HAP-1 (cell line): Measurements from ENCODE around the gene LAMB1.
"Not testable (repeated sequence)": the region's sequence is repeated elsewhere in the genome, so short reads cannot be mapped to it uniquely, and the experiment has no call there.

ENCODE experiments used
- DNase-seq, 2 experiments: peaks; one replicate each; pipeline ENCODE4 v3.0.0-alpha.2; 2016 to 2020; ENCODE audit warnings: low spot score in 2 of 2
- H3K27me3 ChIP-seq: fragments of 250-450 bp; sonication (Bioruptor Pico); 2 replicates; pipeline ENCODE4 v1.5.1; 2020; ENCODE audit warnings: low read depth, mild to moderate bottlenecking, moderate library complexity
- H3K36me3 ChIP-seq: fragments of 250-450 bp; sonication (Bioruptor Pico); replicated peaks from 2 replicates; pipeline ENCODE4 v1.5.1; 2020; ENCODE audit warnings: mild to moderate bottlenecking
- H3K4me1 ChIP-seq: fragments of 250-450 bp; sonication (Bioruptor Pico); 2 replicates; pipeline ENCODE4 v1.5.1; 2020; ENCODE audit warnings: mild to moderate bottlenecking
- H3K4me3 ChIP-seq: fragments of 250-450 bp; sonication (Bioruptor Pico); 2 replicates; pipeline ENCODE4 v1.5.1; 2020; ENCODE audit warnings: mild to moderate bottlenecking, moderate library complexity
- H3K9me3 ChIP-seq: fragments of 250-450 bp; sonication (Bioruptor Pico); 2 replicates; pipeline ENCODE4 v1.5.1; 2020; ENCODE audit warnings: mild to moderate bottlenecking, moderate library complexity
- in situ Hi-C: fragments of 300-500 bp; cut with MboI; formaldehyde crosslinking; loops from 3 replicates; pipeline ENCODE4 v1.14.3; 2020; ENCODE audit warnings: low sequenced_read_pairs, inconsistent platforms, mixed read lengths

Gene LAMB1

DNA sequence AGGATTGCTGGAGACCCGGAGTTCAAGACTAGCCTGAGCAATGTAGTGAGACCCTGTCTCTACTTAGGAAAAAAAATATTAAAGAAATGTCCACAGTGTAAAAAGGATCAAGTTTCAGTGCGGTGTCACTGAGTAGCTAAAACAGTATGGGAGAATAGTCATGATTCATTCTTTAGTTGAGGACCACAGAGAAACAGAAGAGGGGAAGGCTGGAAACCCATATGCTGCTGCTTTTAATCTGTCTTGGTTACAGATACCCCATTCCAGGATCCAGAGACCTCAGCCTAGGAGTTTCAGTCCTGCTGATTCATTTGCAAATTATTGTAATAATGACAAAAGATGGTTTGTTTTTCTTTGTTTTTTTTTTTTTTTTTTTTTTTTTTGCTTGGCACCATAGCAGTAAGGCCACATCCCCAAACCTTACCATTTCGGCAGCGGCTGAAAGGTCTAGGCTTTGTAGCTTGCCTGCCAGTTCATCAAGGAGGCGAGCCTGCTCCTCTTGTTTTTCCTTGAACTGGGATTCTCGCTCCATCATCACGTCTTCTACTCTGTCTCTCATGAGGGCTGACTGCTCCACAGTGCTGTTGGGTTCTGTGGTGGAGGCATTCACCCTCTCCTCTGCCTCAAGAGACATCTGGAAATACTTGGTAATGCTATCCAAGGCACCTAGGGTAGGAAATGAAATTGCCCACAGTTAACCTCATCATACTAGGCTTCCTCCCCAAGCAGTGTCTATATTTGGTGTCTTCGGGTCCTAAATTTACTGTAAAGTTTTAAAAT lies 67.8 kb downstream of the LAMB1 start:
- Histone ChIP-seq H3K9me3 (no peaks in the 10 kb centered on the region), H3K4me3 (no peak overlapping the region), H3K36me3 (peaks cover 16% of the 10 kb centered on the region), H3K27me3 (no peaks in the 10 kb centered on the region), H3K4me1 (peaks cover 61% of the 10 kb centered on the region)
- in situ Hi-C loops, result no loop called here
- peak; percentile 47 to 59 for DNase-seq

DNA sequence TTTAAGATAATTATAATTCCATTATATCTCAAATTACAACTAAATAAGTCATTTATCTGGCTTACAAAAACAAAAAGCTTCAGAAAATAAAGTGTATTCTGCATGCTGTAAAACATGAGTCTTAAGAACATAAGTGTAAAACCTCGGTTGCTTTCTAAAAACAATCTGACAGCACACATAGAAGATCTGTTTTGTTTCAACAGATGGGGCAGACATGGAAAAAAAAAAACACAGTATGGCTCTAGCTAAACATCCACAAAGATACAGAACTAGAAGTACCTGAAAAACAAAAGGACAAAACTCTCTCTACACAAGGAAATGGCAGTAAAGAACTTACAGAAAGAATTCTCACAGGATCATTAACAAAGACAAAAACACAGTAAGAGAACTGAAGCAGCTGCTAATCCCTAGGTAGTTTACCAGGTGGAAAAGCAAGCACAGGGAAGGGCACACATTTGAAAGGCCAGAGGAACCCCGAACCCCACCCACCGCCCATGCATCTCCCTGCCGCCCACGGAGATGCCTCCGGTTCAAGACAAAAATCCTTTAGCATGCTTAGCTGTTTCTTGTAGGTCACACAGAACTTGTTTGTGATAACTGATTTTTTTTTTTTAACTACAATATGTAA lies 69.5 kb downstream of the LAMB1 start:
- in situ Hi-C loops, result no loop called here
- Histone ChIP-seq H3K4me3 (no peak overlapping the region), H3K36me3 (peaks cover 32% of the 10 kb centered on the region), H3K27me3 (no peaks in the 10 kb centered on the region), H3K4me1 (peaks cover 61% of the 10 kb centered on the region), H3K9me3 (no peaks in the 10 kb centered on the region)
- DNase-seq, result peak; percentile 32 to 41

DNA sequence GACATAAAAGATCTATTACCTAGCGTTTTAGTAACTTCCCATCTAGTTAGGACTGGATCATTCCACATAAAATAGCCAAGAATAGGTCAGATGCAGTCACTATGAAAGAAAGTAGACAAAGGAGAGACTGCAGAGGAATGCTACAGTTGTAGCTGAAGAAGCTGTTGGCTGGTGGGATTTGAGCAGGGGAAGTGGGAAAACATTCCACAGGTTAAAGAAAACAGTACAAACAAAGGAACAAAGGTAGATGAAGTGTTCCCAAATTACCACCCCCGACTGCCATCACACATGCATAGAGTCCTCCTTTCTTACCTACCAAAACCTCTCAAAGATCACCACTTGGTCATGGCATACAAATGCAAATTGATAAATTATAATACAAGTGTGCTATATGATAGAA lies 70.2 kb downstream of the LAMB1 start:
- Histone ChIP-seq H3K9me3 (no peaks in the 10 kb centered on the region), H3K27me3 (no peaks in the 10 kb centered on the region), H3K36me3 (peaks cover 39% of the 10 kb centered on the region), H3K4me3 (no peak overlapping the region), H3K4me1 (peaks cover 59% of the 10 kb centered on the region)
- in situ Hi-C loops, result no loop called here
- peak; percentile 78 to 97 for DNase-seq

DNA sequence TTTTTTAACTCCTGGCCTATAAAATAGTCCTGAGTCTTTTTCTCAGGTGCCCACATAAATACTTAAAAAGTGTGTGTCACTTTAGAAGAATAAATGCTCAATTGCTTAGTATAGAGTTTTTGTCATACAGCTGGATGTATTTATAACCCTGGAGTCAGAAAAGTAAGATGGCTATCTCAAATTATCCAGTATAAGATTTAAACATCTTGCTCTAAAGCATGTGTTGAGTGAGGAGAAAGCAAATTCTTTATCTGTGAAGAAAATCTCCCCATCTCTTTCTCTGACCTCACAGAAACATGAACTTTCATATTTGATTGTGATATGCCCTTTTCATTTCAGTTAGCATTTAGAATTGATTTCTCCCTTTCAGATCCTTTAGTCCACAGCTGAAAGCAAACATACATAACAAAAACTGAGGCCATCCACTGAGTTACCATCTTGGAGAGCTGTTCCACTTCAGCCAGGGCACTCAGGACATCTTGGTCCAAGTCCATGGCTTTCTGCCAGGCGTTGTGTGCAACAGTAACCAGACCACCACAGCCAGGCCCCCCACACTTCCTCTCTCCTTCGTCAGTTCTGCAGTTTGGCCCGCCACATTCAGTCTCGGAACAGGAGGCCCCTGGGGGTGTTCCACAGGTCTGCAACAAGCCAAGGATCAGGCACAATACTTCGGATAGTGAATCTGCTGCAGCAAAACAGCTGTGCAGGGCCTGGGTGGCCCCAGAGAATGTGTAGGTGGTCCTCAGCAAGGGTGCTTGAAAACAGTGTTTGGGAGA lies 71.0 kb downstream of the LAMB1 start:
- Histone ChIP-seq H3K9me3 (no peaks in the 10 kb centered on the region), H3K4me1 (peaks cover 50% of the 10 kb centered on the region), H3K4me3 (no peak overlapping the region), H3K36me3 (peaks cover 48% of the 10 kb centered on the region), H3K27me3 (no peaks in the 10 kb centered on the region)
- in situ Hi-C loops, result no loop called here
- DNase-seq, result no peak

DNA sequence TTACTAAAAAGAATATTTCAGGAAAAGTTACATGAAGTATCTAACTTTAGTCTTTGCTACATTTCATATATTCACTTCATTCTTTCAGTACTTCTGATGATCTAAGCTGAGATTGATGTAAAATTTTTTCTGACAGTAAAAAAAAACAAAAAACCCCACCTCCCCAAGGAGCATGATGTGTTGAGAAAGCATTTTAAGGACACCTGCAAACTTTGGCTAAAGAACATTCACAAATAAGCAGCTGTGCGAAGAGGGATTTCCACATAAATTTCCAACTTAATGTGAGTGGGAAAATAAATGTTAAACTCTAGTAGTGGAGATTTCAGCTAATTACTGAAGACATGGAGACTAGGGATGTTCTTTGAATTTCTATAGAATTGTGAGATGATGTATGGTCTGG lies 76.5 kb downstream of the LAMB1 start:
- H3K4me1 ChIP-seq, result peaks cover 18% of the 10 kb centered on the region
- no peak for DNase-seq
- H3K36me3 ChIP-seq, result peaks cover 79% of the 10 kb centered on the region
- in situ Hi-C loops, result no loop called here
- H3K4me3 ChIP-seq, result no peak overlapping the region
- no peaks in the 10 kb centered on the region for H3K27me3 ChIP-seq
- H3K9me3 ChIP-seq, result no peaks in the 10 kb centered on the region

DNA sequence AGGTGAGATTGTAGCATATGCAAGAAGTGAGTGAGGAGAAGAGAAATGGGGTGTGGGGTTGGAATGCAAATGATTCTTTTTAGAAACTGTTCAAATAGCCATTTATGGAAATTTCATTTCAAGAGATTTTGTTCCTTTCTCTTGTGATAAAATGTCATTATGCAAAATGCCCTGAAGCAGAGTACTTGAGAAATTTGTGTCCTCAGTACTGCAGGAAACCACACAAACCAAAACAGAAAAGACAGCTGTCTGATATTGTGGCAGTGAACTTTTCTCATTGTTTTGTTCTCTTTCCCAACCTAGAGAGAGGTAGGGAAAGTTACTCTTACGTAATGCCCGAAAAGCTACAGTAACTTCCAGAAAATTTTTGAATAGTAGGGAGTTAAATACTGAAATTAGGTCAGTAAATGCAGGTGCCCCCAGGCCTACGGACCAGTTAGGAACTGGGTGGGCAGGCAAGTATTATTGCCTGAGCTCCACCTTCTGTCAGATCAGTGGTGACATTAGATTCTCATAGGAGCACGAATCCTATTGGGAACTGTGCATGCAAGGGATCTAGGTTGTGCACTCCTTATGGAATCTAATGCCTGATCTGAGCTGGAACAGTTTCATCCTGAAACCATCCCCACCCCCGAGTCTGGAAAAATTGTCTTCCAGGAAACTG lies 78.0 kb downstream of the LAMB1 start:
- in situ Hi-C loops, result no loop called here
- H3K27me3 ChIP-seq, result no peaks in the 10 kb centered on the region
- H3K4me3 ChIP-seq, result no peak overlapping the region
- no peaks in the 10 kb centered on the region for H3K9me3 ChIP-seq
- DNase-seq, result peak; percentile 20 to 89
- H3K36me3 ChIP-seq, result peaks cover 74% of the 10 kb centered on the region
- H3K4me1 ChIP-seq, result peaks cover 16% of the 10 kb centered on the region

DNA sequence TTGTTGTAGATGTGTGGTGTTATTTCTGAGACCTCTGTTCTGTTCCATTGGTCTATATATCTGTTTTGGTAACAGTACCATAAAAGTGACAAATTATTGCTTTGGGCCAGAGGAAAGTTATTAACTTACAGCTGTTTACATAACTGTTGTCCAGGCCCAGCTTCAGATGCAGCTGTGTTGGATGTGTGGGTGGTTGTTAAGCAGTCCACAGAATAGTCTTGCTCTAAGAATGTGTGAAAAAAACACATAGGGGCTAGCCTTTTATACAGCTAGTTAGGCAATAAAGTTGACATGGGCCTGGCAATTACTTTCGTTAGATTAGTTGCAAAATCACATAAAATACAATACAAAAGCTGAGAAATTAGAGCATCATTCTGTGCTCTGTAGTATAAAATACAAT lies 80.1 kb downstream of the LAMB1 start:
- H3K4me3 ChIP-seq, result no peak overlapping the region
- no peaks in the 10 kb centered on the region for H3K27me3 ChIP-seq
- no peaks in the 10 kb centered on the region for H3K9me3 ChIP-seq
- H3K4me1 ChIP-seq, result peaks cover 16% of the 10 kb centered on the region
- peaks cover 72% of the 10 kb centered on the region for H3K36me3 ChIP-seq
- DNase-seq, result no peak
- in situ Hi-C loops, result no loop called here

DNA sequence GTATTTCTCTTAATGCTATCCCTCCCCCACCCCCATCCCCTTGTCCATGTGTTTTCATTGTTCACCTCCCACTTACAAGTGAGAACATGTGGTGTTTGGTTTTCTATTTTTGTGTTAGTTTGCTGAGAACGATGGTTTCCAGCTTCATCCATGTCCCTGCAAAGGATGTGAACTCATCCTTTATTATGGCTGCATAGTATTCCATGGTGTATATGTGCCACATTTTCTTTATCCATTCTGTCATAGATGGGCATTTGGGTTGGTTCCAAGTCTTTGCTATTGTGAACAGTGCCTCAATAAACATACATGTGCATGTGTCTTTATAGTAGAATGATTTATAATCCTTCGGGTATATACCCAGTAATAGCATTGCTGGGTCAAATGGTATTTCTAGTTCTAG lies 81.1 kb downstream of the LAMB1 start:
- Histone ChIP-seq H3K4me1 (peaks cover 16% of the 10 kb centered on the region), H3K36me3 (peaks cover 72% of the 10 kb centered on the region)
- in situ Hi-C loops, H3K4me3 ChIP-seq, DNase-seq, H3K27me3 ChIP-seq, H3K9me3 ChIP-seq: not testable (repeated sequence)

DNA sequence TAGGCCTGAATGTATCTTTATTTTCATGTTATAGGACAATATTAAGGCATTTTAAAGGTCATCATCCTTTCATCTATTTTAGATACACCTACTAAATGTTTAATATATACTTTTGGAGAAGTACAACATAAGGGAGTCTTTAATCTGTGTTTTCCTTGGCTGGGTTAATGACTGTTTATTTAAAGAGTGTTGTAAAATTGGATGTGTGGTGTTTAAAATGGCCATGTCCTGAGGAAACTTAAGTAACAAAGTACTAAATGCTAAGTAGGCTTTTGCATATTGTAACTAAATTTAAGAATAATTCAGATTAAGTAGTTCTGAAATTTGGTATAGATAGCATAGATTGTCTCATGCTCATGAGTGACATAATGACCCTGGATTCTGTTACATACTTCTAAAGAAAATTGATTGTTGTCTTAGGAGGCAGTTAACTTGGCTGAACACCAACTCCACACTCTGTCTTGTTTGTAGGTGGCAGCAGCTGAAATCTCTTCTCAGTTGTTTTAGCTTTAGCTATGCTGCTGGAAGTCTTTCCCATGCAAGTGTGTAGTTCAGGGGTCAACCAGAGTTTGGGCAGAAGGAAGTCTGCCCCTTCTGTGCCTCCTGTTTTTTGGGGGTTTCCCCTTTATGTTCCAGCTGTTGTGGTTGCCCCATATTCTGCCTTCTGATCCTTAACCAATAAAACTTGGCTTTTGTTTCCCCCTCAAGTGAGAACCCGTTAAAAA lies 82.8 kb downstream of the LAMB1 start:
- Histone ChIP-seq H3K4me3 (no peak overlapping the region), H3K27me3 (no peaks in the 10 kb centered on the region), H3K4me1 (peaks cover 12% of the 10 kb centered on the region), H3K9me3 (no peaks in the 10 kb centered on the region), H3K36me3 (peaks cover 73% of the 10 kb centered on the region)
- in situ Hi-C loops, result no loop called here
- DNase-seq, result no peak

DNA sequence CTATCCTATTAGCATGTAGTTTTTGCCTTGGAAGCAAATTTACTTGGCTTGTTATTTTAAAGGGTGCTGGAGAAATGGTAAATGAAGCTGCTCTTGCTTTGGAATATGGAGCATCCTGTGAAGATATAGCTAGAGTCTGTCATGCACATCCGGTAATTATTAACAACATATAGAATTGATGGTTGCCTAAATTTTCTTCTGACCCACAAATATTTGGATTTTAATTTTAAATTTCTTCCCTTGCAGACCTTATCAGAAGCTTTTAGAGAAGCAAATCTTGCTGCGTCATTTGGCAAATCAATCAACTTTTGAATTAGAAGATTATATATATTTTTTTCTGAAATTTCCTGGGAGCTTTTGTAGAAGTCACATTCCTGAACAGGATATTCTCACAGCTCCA lies 84.0 kb downstream of the LAMB1 start:
- H3K9me3 ChIP-seq, result no peaks in the 10 kb centered on the region
- H3K27me3 ChIP-seq, result no peaks in the 10 kb centered on the region
- H3K4me3 ChIP-seq, result no peak overlapping the region
- H3K4me1 ChIP-seq, result peaks cover under 1% of the 10 kb centered on the region; the same call in 1 of the 2 replicates
- H3K36me3 ChIP-seq, result peaks cover 71% of the 10 kb centered on the region
- DNase-seq, result no peak
- in situ Hi-C loops, result no loop called here

DNA sequence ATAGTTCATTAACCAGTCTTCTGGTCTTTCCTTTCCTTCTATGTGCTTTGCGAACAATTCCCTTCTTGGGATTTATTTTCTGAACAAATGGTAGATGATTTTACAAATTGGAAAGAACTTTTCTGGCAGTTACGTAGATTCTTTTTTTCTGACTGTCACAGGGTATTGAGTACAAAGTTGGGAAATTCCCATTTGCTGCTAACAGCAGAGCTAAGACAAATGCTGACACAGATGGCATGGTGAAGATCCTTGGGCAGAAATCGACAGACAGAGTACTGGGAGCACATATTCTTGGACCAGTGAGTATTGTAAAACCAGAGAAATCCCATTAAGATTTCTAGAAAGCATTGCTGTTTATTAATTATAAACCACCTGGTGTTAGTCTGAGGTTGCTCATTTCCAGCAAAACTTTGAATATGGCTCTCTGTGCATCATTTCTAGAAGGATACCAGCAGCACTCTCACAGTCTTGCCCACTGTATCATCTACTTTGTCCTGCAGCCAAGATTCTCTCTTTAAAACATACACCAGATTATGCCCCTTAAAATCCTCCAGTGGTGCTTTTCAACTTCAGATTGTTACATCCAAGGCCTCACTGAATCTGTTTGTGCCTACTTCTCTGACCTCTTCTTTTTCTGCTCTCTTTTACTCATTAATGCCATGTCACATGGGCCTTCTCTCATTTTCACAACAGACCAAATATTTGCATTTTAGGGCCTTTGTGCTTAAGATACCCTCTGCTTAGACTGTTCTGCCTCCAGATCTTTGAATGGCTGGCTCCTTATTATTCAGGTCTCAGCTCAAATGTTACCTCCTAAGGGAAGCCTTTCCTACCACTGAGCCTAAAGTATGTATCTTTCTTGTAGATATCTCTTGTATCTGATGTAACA lies 85.0 kb downstream of the LAMB1 start:
- H3K36me3 ChIP-seq, result peaks cover 63% of the 10 kb centered on the region
- in situ Hi-C loops, result no loop called here

DNA sequence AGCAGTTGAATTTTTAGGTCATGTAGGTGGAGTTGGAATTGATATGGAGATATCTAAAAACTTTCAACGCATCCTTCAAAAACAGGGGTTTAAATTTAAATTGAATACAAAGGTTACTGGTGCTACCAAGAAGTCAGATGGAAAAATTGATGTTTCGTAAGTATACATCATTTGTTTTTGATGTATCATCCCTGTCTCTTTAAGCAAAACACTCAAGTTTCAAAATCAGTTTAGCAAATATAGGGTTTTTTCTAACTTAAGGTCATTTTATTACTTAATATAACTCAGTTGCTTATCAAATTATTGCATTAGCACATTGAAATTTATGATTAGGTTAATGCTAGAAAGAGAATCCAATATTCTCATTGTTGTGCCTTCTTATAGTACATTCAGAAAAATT lies 87.4 kb downstream of the LAMB1 start:
- Histone ChIP-seq H3K36me3 (peaks cover 67% of the 10 kb centered on the region), H3K4me3 (no peak overlapping the region), H3K27me3 (no peaks in the 10 kb centered on the region), H3K4me1 (no peaks in the 10 kb centered on the region), H3K9me3 (no peaks in the 10 kb centered on the region)
- in situ Hi-C loops, result no loop called here
- no peak for DNase-seq

More for the DNA sequence above, 85.0 kb downstream of the LAMB1 start:
- no peak for DNase-seq
- no peaks in the 10 kb centered on the region for H3K9me3 ChIP-seq
- H3K27me3 ChIP-seq, result no peaks in the 10 kb centered on the region
- H3K4me3 ChIP-seq, result no peak overlapping the region
- H3K4me1 ChIP-seq, result no peaks in the 10 kb centered on the region
